ENCODE results near the gene CCDC18.
A peak's percentile ranks its signal among the peaks of the same experiment; 100 is the strongest.

The CCDC18 gene

DNA sequence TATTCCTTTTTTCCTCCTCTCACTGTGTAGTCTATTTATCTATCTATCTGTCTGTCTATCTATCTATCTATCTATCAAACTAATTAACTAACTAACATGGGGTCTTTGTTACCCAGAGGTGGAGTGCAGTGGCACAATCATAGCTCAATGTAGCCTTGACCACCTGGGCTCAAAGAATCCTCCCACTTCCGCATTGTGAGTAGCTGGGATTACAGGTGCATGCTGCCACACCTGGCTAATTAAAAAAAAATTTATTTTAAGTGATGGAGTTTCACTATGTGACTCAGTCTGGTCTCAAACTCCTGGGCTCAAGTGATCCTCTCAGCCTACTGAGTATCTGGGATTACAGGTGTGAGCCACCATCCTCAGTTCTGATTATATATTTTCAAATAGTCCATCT, 71.4 kb downstream of the CCDC18 start (continued):
- TF ChIP-seq, protein P1, sequence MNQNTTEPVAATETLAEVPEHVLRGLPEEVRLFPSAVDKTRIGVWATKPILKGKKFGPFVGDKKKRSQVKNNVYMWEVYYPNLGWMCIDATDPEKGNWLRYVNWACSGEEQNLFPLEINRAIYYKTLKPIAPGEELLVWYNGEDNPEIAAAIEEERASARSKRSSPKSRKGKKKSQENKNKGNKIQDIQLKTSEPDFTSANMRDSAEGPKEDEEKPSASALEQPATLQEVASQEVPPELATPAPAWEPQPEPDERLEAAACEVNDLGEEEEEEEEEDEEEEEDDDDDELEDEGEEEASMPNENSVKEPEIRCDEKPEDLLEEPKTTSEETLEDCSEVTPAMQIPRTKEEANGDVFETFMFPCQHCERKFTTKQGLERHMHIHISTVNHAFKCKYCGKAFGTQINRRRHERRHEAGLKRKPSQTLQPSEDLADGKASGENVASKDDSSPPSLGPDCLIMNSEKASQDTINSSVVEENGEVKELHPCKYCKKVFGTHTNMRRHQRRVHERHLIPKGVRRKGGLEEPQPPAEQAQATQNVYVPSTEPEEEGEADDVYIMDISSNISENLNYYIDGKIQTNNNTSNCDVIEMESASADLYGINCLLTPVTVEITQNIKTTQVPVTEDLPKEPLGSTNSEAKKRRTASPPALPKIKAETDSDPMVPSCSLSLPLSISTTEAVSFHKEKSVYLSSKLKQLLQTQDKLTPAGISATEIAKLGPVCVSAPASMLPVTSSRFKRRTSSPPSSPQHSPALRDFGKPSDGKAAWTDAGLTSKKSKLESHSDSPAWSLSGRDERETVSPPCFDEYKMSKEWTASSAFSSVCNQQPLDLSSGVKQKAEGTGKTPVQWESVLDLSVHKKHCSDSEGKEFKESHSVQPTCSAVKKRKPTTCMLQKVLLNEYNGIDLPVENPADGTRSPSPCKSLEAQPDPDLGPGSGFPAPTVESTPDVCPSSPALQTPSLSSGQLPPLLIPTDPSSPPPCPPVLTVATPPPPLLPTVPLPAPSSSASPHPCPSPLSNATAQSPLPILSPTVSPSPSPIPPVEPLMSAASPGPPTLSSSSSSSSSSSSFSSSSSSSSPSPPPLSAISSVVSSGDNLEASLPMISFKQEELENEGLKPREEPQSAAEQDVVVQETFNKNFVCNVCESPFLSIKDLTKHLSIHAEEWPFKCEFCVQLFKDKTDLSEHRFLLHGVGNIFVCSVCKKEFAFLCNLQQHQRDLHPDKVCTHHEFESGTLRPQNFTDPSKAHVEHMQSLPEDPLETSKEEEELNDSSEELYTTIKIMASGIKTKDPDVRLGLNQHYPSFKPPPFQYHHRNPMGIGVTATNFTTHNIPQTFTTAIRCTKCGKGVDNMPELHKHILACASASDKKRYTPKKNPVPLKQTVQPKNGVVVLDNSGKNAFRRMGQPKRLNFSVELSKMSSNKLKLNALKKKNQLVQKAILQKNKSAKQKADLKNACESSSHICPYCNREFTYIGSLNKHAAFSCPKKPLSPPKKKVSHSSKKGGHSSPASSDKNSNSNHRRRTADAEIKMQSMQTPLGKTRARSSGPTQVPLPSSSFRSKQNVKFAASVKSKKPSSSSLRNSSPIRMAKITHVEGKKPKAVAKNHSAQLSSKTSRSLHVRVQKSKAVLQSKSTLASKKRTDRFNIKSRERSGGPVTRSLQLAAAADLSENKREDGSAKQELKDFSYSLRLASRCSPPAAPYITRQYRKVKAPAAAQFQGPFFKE (tag by site-specific recombination; IDR thresholded peaks at IDR 0.05; ENCODE audit: borderline replicate concordance): no peak
- TF ChIP-seq ZNF548 (tag by site-specific recombination; IDR thresholded peaks at IDR 0.05) (no peak), ZSCAN30 (tag by site-specific recombination; IDR thresholded peaks at IDR 0.05) (no peak), SCRT2 (tag by site-specific recombination; IDR thresholded peaks at IDR 0.05) (no peak), ZNF16 (tag by site-specific recombination; IDR thresholded peaks at IDR 0.05; ENCODE audit: low read depth) (no peak)

DNA sequence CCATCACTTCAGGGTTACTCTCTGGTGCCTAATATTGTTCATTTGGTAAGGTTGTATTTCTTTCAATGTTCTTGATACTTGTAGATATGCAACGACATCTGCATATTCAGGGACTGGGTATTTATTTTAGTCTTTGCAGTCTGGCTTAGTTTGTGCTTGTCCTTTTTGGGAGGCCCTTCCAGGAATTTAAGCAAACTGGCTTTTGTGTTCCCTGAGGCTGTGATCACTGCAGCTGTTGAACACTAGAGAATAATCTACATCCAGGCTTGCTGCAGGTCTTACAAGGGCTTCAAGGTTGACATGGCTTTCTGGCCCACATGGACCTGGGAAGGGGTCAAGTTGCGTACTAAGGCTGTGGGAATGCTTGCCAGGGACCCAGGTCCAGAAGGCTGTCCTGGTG, 72.1 kb downstream of the CCDC18 start:
- TF ChIP-seq ZBTB8A (tag by site-specific recombination; IDR thresholded peaks at IDR 0.05) (no peak), ZNF416 (tag by site-specific recombination; IDR thresholded peaks at IDR 0.05) (no peak), KLF10 (tag by site-specific recombination; IDR thresholded peaks at IDR 0.05) (no peak), ZNF302 (tag by site-specific recombination; IDR thresholded peaks at IDR 0.05; ENCODE audit: low read depth) (no peak), ZBTB21 (tag by site-specific recombination; IDR thresholded peaks at IDR 0.05) (no peak)
- TF ChIP-seq, protein P2, sequence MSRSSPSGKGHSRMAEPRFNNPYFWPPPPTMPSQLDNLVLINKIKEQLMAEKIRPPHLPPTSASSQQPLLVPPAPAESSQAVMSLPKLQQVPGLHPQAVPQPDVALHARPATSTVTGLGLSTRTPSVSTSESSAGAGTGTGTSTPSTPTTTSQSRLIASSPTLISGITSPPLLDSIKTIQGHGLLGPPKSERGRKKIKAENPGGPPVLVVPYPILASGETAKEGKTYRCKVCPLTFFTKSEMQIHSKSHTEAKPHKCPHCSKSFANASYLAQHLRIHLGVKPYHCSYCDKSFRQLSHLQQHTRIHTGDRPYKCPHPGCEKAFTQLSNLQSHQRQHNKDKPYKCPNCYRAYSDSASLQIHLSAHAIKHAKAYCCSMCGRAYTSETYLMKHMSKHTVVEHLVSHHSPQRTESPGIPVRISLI (tag by site-specific recombination; IDR thresholded peaks at IDR 0.05): no peak
- Histone ChIP-seq H3K27ac (ENCODE audit: extremely low read depth, low read depth, low read length) (no peak overlapping the region), H3K36me3 (ENCODE audit: control insufficient read depth in 2 of 2, insufficient read depth in 1 of 2, low read length in 2 of 2) (peaks cover 4 to 11% of the 10 kb centered on the region in 2 experiments), H3K9me3 (ENCODE audit: control insufficient read depth, insufficient read depth, low read depth, low read length) (no peaks in the 10 kb centered on the region), H3K4me1 (ENCODE audit: control insufficient read depth, insufficient read depth, low read length) (no peaks in the 10 kb centered on the region), H3K4me3 (ENCODE audit: low read depth, low read length) (no peak overlapping the region)
- CTCF ChIA-PET: interaction anchor here (0.6 kb wide), 2 partner anchors 597 to 1673 kb away, joined by 3 read pairs; no protein-coding TSS in a partner anchor
- POLR2A ChIA-PET: no interaction called here

DNA sequence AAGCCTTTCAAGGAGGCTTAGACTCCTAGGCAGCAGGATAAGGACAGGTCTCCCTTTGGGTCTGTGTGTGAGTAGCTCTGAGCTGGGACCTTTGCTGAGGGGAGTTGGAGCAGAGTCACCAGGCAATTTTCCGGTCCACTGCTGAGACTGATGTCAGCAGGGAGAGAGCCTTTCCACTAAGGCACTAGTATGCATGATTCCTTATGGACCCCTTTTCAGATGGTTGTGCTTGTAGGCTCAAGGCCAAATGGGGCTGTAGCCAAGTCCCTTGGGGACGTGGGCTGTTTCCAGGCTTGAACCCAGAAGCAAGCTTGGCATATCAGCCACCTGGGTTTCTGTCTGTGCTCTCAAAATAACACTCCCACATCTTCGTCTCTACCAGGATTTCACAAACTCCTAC, 73.0 kb downstream of the CCDC18 start:
- CTCF ChIA-PET: no interaction called here
- no peak for TF ChIP-seq REPIN1 (tag by site-specific recombination; IDR thresholded peaks at IDR 0.05; ENCODE audit: low read depth)
- TF ChIP-seq ZNF394 (tag by site-specific recombination; IDR thresholded peaks at IDR 0.05; ENCODE audit: borderline replicate concordance): no peak
- TF ChIP-seq ZNF311 (tag by site-specific recombination; IDR thresholded peaks at IDR 0.05; ENCODE audit: borderline replicate concordance): no peak
- no peak for TF ChIP-seq ZNF23 (tag by site-specific recombination; IDR thresholded peaks at IDR 0.05; ENCODE audit: borderline replicate concordance)
- TF ChIP-seq EGR2 (tag by site-specific recombination; IDR thresholded peaks at IDR 0.05; ENCODE audit: low read depth): no peak
- no peak for TF ChIP-seq ZNF426 (tag by site-specific recombination; IDR thresholded peaks at IDR 0.05)
- TF ChIP-seq, protein P2 (tag by site-specific recombination; IDR thresholded peaks at IDR 0.05): no peak
- no peak for TF ChIP-seq ZNF157 (tag by site-specific recombination; IDR thresholded peaks at IDR 0.05)
- TF ChIP-seq, protein P3, sequence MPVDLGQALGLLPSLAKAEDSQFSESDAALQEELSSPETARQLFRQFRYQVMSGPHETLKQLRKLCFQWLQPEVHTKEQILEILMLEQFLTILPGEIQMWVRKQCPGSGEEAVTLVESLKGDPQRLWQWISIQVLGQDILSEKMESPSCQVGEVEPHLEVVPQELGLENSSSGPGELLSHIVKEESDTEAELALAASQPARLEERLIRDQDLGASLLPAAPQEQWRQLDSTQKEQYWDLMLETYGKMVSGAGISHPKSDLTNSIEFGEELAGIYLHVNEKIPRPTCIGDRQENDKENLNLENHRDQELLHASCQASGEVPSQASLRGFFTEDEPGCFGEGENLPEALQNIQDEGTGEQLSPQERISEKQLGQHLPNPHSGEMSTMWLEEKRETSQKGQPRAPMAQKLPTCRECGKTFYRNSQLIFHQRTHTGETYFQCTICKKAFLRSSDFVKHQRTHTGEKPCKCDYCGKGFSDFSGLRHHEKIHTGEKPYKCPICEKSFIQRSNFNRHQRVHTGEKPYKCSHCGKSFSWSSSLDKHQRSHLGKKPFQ (tag by site-specific recombination; IDR thresholded peaks at IDR 0.05): no peak
- no peak for TF ChIP-seq ZNF510 (tag by site-specific recombination; IDR thresholded peaks at IDR 0.05; ENCODE audit: insufficient replicate concordance)
- no peak for TF ChIP-seq SP2 (tag by site-specific recombination; IDR thresholded peaks at IDR 0.05)
- TF ChIP-seq ZFHX2 (tag by site-specific recombination; conservative IDR thresholded peaks at IDR 0.05): 0 out of 2 replicates have a peak, but pooled peaks have one; percentile 13

More for the DNA sequence above, 73.0 kb downstream of the CCDC18 start:
- Histone ChIP-seq H3K4me3 (ENCODE audit: low read depth, low read length) (no peak overlapping the region), H3K4me1 (ENCODE audit: control insufficient read depth, insufficient read depth, low read length) (no peaks in the 10 kb centered on the region), H3K36me3 (ENCODE audit: control insufficient read depth in 2 of 2, insufficient read depth in 1 of 2, low read length in 2 of 2) (peaks cover 3 to 9% of the 10 kb centered on the region in 2 experiments), H3K9me3 (ENCODE audit: control insufficient read depth, insufficient read depth, low read depth, low read length) (no peaks in the 10 kb centered on the region), H3K27ac (ENCODE audit: extremely low read depth, low read depth, low read length) (no peak overlapping the region)
- POLR2A ChIA-PET: no interaction called here
